ENCODE data around the gene GOLGA6B.
"Not testable (repeated sequence)": the region's sequence is repeated elsewhere in the genome, so short reads cannot be mapped to it uniquely, and the experiment has no call there.

GOLGA6B gene, protein sequence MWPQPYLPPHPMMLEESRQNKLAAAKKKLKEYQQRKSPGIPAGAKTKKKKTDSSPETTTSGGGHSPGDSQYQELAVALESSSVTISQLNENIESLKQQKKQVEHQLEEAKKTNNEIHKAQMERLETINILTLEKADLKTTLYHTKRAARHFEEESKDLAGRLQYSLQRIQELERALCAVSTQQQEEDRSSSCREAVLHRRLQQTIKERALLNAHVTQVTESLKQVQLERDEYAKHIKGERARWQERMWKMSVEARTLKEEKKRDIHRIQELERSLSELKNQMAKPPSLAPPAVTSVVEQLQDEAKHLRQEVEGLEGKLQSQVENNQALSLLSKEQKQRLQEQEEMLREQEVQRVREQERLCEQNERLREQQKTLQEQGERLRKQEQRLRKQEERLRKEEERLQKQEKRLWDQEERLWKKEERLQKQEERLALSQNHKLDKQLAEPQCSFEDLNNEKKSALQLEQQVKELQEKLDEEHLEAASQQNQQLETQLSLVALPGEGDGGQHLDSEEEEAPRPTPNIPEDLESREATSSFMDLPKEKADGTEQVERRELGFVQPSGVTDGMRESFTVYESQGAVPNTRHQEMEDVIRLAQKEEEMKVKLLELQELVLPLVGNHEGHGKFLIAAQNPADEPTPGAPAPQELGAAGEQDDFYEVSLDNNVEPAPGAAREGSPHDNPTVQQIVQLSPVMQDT

DNA sequence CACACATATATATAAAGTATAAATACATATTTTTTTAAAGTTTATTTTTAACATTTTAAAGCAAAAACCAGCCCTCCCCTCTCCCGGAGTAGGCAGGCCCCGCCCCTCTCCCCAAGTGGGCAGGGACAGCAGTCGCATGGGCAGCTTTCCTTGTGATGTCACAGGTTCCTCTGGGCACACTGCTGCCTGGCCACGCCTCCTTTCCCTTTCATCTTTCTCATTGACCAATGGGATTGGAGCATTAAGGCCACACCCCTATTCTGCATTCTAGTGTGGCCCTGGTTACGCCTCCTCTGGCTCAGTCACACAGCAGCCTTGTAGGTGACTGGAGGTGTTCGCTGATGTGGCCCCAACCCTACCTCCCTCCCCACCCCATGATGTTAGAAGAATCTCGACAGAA lies at the start of gene GOLGA6B:
TSS of gene GOLGA6B (plus strand) at position 301 of the 400 bp plus-strand sequence. CDS start at position 342, 41 bp downstream.
- H3K36me3 Mint-ChIP-seq (ENCODE audit: low read depth); H3K27ac Mint-ChIP-seq: not testable (repeated sequence)

DNA sequence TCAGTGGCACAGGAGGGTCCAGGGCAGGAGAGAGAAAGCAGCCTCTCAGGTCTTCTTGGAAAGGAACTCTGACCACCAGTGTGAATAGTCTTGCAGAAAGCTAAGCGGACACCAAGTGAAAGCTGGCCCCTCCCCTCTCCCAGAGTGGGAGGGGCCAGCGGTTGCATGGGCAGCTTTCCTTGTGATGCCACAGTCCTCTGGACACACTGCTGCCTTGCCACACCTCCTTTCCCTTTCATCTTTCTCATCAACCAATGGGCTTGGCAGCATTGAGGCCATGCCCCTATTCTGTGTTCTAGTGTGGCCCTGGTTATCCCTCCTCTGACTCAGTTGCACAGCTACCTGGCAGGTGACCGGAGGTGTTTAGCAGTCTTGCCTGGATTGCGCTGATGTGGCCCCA lies 49.7 kb upstream of the GOLGA6B start:
- H3K4me3 Mint-ChIP-seq = no peak overlapping the region
- no peaks in the 10 kb centered on the region for H3K36me3 Mint-ChIP-seq (ENCODE audit: low read depth)
- H3K27me3 Mint-ChIP-seq = no peaks in the 10 kb centered on the region

More for the DNA sequence above, at the start of gene GOLGA6B:
- not testable (repeated sequence) for H3K4me1 Mint-ChIP-seq (ENCODE audit: low read depth); H3K27me3 Mint-ChIP-seq; H3K4me3 Mint-ChIP-seq; H3K9me3 Mint-ChIP-seq

DNA sequence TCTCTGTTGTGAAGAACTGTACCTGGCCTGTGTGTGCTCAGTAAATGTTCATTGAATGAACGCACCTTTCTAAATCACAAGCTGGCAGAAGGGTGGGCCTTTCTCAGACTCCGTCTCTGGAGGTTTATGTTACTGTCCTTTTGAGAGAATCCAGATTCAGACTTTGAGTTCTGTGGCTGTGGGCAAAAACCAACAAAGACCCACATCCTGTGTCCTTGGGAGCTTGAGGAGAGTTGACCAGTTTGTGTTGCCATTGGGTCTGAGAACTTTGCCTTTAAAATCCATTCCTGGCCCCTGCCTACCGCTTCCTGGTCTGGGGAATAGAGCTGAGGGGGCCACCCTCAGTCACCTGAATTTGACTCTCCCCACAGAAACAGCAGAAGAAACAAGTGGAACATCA lies 46.4 kb upstream of the GOLGA6B start:
- H3K27ac Mint-ChIP-seq; H3K9me3 Mint-ChIP-seq; H3K27me3 Mint-ChIP-seq; H3K4me1 Mint-ChIP-seq (ENCODE audit: low read depth); H3K4me3 Mint-ChIP-seq; H3K36me3 Mint-ChIP-seq (ENCODE audit: low read depth): not testable (repeated sequence)

More for the DNA sequence above, 49.7 kb upstream of the GOLGA6B start:
- Mint-ChIP-seq H3K27ac (no peak overlapping the region), H3K4me1 (ENCODE audit: low read depth) (no peaks in the 10 kb centered on the region), H3K9me3 (no peaks in the 10 kb centered on the region)

DNA sequence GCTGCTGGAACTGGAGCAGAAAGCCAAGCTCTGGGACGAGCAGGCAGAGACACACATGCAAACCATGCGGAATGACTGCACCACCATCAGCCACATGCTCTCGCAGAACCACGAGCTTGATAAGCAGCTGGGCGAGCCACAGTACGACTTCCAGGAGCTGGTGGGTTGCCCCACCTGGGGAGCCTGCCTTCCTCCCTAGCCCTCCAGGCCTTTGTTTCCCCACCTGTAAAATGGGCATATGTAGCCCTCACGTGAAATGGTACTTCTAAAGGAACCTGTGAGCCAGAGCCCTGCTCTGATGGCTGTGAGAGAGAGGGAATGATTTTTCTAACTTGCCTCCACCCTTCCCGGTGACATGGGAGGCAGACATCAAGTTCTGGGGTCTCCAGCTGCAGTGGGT lies 44.6 kb upstream of the GOLGA6B start:
- Mint-ChIP-seq H3K27me3 (no peaks in the 10 kb centered on the region), H3K4me1 (ENCODE audit: low read depth) (no peaks in the 10 kb centered on the region), H3K36me3 (ENCODE audit: low read depth) (no peaks in the 10 kb centered on the region), H3K27ac (no peak overlapping the region), H3K9me3 (no peaks in the 10 kb centered on the region), H3K4me3 (no peak overlapping the region)

DNA sequence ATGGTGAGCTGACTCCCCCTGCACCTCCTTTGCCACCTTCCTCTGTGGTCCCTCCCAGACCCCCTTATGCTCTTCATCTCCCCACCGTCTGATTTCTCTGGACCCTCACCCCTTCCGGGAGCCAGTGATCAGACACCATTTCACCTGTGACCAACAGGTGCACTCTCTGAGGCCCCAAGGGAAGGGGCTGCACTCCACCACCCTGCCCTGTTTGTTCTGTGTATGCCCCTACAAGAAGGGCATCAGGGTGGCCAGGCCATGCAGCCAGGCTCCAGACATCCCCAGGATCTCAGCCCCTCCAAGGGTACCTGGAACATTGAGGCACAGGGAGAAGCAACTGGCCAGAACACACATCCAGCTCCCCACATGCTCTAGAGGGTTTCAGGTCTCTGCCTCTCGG lies 42.2 kb upstream of the GOLGA6B start:
- H3K27me3 Mint-ChIP-seq = not testable (repeated sequence)

DNA sequence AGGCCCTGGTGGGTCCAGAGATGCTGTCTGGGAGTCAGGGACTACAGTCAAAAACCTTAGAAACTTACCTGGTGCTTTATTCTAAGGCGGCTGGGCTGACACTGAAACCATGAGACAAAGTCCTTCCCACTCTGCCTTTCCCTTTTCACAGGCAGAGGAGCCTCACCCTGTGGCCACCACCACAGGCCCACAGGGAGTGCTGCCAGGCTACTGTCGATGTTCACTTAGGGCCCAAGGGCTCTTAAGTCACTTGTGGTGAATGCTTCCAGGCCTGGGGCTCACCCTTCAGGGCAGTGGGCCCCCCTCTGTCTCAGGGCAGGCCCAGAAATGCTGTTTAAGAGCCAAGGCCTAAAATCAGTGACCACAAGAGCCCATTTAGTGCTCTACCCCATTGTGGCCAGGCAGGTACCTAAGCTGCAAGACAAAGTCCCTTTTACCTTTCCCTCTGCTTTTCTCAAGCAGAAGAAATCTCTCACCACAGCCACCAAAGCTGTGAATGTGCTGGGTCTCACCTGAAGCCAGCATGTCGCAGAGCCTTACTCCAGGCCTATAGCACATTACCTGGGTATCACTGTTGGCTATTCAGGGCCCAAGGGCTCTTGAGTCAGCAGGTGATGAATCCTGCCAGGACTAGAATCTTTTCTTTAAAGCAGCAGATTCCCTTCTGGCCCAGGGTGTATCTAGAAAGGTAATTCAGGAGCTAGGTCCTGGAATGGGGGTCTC lies 39.5 kb upstream of the GOLGA6B start:
- H3K4me3 Mint-ChIP-seq = no peak overlapping the region
- H3K36me3 Mint-ChIP-seq (ENCODE audit: low read depth) = no peaks in the 10 kb centered on the region

More for the DNA sequence above, 42.2 kb upstream of the GOLGA6B start:
- H3K9me3 Mint-ChIP-seq; H3K4me3 Mint-ChIP-seq; H3K36me3 Mint-ChIP-seq (ENCODE audit: low read depth); H3K27ac Mint-ChIP-seq; H3K4me1 Mint-ChIP-seq (ENCODE audit: low read depth): not testable (repeated sequence)

DNA sequence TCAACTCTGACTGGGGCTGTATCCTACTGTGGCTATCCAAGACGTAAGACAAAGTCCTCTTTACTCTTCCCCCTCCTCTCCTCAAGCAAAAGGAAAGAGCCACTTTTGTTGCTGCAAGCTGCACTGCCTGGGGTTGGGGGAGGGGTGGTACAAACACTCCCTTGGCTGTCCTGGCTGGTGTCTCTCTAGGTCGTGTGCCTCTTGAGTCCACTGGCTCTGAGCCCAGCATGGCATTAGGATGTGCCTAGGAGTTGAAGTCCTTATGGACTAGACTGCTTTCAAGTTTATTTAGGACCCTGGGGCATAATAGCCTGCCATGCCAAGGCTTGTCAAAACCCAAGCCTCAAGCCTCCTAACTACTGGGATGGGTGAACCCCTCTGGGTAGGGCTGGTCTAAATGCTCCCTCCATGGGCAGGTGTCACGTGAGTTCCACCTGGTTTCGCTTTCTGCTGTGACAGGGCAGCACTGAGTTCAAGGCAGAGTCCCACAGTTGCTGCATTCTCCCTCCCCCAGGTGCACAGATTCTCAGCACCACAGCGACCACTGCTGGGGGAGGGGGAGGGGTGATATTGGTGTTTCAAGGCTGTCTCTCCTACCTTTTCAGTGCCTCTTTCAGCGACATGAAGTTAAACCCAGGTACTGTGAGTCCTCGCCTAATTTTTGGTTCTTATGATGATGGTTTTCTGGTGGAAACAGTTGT lies 38.8 kb upstream of the GOLGA6B start:
- H3K27me3 Mint-ChIP-seq; H3K4me1 Mint-ChIP-seq (ENCODE audit: low read depth); H3K36me3 Mint-ChIP-seq (ENCODE audit: low read depth); H3K27ac Mint-ChIP-seq; H3K4me3 Mint-ChIP-seq; H3K9me3 Mint-ChIP-seq: not testable (repeated sequence)

More for the DNA sequence above, 39.5 kb upstream of the GOLGA6B start:
- Mint-ChIP-seq H3K27me3 (no peaks in the 10 kb centered on the region), H3K4me1 (ENCODE audit: low read depth) (peaks cover 8% of the 10 kb centered on the region), H3K9me3 (no peaks in the 10 kb centered on the region), H3K27ac (no peak overlapping the region)

DNA sequence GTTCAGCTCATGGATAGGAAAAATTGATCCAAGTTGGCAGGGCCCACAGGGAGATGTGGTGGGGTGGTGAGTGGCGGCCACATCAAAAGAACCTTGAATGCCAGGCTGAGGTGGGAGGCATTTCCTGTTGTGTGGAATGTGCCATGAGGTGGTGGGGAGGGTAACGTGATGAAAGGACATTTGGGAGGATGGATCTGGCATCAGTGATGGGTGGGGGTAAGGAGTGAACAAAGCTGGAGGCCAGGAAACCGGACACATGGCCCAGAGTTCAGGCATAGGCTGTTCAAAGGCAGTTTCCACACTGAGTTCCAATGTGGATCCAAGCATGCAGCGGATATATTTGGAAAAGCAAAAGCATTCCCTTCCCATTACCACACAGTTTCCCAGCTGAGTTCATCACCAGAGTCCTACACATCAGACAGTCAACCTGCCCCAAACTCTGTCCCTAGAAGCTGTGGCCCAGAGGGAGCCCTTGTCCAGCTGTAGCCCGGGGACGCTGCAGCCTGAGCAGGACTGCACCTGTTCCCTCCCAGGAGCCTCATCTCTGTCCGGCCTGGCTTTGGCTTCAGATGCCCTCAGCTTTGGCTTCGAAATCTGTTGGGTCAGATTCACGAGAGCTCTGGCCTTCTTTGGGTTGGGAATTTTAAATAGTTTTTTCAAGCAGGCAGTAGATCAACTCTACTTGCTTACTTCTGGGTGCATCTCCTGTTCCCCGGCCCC lies 37.8 kb upstream of the GOLGA6B start:
- Mint-ChIP-seq H3K4me3 (no peak overlapping the region), H3K36me3 (ENCODE audit: low read depth) (no peaks in the 10 kb centered on the region), H3K9me3 (no peaks in the 10 kb centered on the region), H3K27ac (peak overlapping the region; percentile 24), H3K27me3 (no peaks in the 10 kb centered on the region), H3K4me1 (ENCODE audit: low read depth) (peaks cover 8% of the 10 kb centered on the region)

DNA sequence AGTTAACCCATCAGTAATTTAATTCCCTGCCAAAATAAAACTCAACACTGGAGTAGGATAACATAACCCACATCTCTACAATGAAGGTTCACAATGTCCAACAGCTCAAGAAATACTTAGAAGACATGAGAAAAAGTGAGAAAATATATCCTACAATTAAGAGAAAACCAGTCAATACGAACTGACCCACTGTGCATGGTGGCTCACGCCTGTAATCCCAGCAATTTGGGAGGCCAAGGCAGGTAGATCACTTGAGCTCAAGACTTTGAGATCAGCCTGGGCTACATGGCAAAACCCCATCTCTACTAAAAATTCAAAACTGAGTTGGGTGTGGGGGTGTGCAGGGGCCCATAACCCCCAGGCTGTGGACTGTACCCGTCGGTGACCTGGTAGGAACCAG lies 30.6 kb upstream of the GOLGA6B start:
- H3K27me3 Mint-ChIP-seq; H3K4me3 Mint-ChIP-seq; H3K36me3 Mint-ChIP-seq (ENCODE audit: low read depth); H3K4me1 Mint-ChIP-seq (ENCODE audit: low read depth); H3K27ac Mint-ChIP-seq; H3K9me3 Mint-ChIP-seq: not testable (repeated sequence)

DNA sequence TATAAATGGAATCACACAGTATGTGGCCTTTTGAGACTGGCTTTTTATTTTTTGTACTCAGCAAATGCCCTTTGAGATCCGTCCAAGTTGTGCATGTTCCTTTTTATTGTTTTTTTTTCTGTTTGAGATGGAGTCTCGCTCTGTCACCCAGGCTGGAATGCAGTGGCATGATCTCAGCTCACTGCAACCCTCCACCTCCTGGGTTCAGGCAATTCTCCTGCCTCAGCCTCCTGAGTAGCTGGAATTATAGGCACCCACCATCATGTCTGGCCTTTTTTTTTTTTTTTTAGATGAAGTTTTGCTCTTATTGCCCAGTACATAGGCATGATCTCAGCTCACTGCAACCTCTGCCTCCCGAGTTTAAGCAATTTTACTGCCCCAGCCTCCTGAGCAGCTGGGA lies 28.3 kb upstream of the GOLGA6B start:
- H3K4me3 Mint-ChIP-seq; H3K27me3 Mint-ChIP-seq; H3K9me3 Mint-ChIP-seq; H3K27ac Mint-ChIP-seq; H3K36me3 Mint-ChIP-seq (ENCODE audit: low read depth); H3K4me1 Mint-ChIP-seq (ENCODE audit: low read depth): not testable (repeated sequence)

DNA sequence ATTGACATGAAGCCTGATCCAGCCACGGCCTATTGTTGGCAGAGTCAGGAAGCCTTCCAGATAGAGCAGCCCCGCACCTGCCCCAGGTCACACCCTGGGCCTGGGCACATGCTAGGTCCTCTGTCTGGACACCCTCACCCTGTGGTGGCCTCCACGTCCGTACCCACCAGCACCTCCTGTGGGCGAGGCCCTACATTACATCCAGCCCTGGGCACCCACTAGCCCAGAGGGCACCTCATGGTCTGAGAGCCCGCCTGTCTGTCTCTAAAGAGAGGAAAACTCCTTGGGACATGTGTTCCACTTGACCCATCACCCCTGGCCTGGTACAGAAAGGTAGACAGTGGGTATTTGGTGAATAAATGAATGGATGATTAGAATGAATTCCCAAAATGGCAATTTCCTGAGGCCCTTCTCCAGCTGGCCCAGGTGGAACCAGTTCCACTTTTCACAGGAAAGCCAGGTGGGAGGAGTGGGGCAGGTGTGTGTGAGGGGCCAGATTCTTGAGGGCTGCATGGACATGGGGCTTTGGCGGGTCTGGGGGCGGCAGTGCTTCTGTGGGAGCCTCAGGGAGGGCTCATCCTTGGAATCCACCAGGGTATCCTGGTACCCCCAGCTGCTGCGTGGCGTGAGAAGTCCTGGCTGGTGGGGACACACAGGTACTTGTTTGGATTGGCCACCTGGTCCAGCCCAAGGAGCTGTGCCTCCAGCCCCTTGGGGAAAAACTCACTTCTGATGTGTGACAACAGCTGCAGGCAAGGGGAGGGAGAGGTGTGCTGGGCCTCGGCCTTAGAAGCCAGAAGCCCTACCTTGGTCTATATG lies 26.0 kb upstream of the GOLGA6B start:
- H3K27me3 Mint-ChIP-seq; H3K9me3 Mint-ChIP-seq; H3K36me3 Mint-ChIP-seq (ENCODE audit: low read depth); H3K27ac Mint-ChIP-seq; H3K4me3 Mint-ChIP-seq; H3K4me1 Mint-ChIP-seq (ENCODE audit: low read depth): not testable (repeated sequence)

DNA sequence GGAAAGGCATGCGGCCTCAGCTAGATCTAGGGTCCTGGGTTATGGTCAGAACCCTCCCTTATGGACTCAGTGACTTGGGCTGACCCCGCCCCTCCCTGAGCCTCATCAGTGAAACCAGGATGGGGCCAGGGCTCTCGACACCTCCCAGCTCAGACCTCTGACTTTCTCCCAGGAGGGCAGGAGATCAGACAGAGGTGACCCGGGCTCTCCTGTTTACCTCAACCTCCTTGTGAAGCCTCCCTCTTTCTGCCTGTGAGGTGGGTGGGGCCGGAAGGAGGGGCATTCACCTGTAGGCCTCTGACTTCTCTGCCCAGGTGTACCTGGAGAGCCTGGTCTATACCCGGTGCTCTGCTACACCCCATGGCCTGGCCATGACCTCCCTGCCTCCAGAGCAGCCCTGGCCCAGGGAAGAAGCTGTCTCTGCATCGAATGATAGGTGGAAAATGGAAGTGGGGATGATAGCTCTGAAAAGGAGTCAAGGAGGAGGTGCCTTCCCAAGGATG lies 25.4 kb upstream of the GOLGA6B start:
- not testable (repeated sequence) for H3K9me3 Mint-ChIP-seq; H3K27me3 Mint-ChIP-seq; H3K36me3 Mint-ChIP-seq (ENCODE audit: low read depth); H3K27ac Mint-ChIP-seq; H3K4me1 Mint-ChIP-seq (ENCODE audit: low read depth); H3K4me3 Mint-ChIP-seq

DNA sequence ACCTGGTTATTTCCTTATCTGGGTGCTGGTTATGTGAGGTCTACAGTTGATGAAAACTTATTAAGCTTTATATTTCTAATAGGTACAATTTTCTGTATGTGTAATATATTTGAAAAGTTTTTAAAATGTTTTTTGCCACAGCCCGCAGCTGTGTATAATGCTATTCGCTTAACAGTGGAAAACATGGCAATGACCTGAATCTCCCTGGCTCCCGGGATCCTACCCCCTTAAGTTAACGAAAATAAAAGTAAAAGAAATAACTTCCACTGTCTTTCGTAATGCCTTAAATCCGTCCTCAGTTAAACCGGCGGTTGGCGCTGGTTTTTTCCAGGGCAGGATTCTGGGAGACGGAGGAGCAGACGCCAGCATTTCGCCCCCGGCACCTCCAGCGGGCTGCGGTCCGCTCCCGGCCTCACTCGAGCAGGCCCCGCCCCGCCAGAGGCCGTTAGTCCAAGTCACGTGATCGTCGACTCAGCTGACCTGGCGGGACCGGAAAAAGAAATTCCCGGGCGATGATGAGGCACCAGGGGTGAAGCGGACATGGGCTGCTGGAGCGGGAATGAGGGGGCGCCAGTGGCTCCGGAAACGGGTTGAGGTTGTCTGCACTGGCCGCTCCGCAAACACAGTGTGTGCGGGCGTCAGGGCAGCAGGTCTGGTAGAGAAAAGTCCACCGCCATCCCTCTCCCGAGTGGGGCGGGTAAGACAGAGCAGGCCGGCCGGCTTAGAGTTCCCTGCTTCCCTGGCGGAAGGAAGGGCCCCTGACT lies 17.8 kb upstream of the GOLGA6B start:
- H3K27ac Mint-ChIP-seq; H3K9me3 Mint-ChIP-seq; H3K27me3 Mint-ChIP-seq; H3K36me3 Mint-ChIP-seq (ENCODE audit: low read depth); H3K4me1 Mint-ChIP-seq (ENCODE audit: low read depth): not testable (repeated sequence)
- H3K4me3 Mint-ChIP-seq = peak overlapping the region; percentile 51
